ENCODE results near the gene GPR68.

DNA sequence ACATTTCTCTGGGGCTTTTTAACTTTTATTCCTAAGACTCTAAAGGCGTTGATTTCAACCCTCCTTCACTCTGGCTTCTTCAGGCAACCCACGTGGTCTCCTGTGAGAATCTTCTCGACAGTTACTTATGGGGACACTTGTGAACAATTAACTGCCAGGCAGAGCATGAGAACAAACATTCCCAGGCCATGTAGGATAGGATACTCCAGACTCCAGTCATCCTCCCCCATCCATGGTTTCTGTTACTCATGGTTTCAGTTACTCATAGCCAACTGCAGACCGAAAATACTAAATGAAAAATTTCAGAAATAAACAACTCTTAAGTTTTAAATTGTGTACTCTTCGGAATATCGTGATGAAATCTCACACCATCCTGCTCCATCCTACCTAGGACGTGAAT lies 19.5 kb downstream of the GPR68 start:
- TF ChIP-seq, protein P1, sequence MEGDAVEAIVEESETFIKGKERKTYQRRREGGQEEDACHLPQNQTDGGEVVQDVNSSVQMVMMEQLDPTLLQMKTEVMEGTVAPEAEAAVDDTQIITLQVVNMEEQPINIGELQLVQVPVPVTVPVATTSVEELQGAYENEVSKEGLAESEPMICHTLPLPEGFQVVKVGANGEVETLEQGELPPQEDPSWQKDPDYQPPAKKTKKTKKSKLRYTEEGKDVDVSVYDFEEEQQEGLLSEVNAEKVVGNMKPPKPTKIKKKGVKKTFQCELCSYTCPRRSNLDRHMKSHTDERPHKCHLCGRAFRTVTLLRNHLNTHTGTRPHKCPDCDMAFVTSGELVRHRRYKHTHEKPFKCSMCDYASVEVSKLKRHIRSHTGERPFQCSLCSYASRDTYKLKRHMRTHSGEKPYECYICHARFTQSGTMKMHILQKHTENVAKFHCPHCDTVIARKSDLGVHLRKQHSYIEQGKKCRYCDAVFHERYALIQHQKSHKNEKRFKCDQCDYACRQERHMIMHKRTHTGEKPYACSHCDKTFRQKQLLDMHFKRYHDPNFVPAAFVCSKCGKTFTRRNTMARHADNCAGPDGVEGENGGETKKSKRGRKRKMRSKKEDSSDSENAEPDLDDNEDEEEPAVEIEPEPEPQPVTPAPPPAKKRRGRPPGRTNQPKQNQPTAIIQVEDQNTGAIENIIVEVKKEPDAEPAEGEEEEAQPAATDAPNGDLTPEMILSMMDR (IDR thresholded peaks at IDR 0.05), result no peak
- TF ChIP-seq POLR2A (IDR thresholded peaks at IDR 0.05), result no peak
